GM23338 (cell line): ENCODE measurements around the gene PBXIP1. TPM values are rescaled to one million over a fixed set of nuclear protein-coding genes. Genes with fewer than 3 reads are reported as not detected.

Experiments
- ATAC-seq: fragments of 200-7000 bp; cut with Tn5 transposase; 3 replicates; pipeline ENCODE4 v1.9.1; 2020
- DNase-seq: peaks from one replicate; pipeline ENCODE4 v3.0.0-alpha.2; 2015; ENCODE audit warnings: low spot score
- H2AFZ ChIP-seq: fragments of 200-600 bp; sonication (generic); 2 replicates; pipeline ENCODE4 v1.8.0; 2016; ENCODE audit warnings: antibody characterized with exemption, mild to moderate bottlenecking, moderate library complexity
- H3F3A ChIP-seq: fragments of 200-600 bp; sonication (generic); replicated peaks from 2 replicates; pipeline ENCODE4 v1.8.0; 2017; ENCODE audit warnings: antibody characterized with exemption, mixed run types, low read depth
- H3K27ac ChIP-seq: fragments of 200-600 bp; sonication (generic); 2 replicates; pipeline ENCODE4 v1.6.1; 2016; ENCODE audit warnings: low read depth
- H3K27me3 ChIP-seq: fragments of 200-600 bp; sonication (generic); 2 replicates; pipeline ENCODE4 v1.8.0; 2016; ENCODE audit warnings: mild to moderate bottlenecking, mixed run types, moderate library complexity; ENCODE audit not compliant: insufficient read depth
- H3K36me3 ChIP-seq: fragments of 200-600 bp; sonication (generic); 2 replicates; pipeline ENCODE4 v1.8.0; 2016; ENCODE audit warnings: mild to moderate bottlenecking; ENCODE audit not compliant: insufficient read depth
- H3K4me1 ChIP-seq: fragments of 200-600 bp; sonication (generic); 2 replicates; pipeline ENCODE4 v1.8.0; 2016; ENCODE audit warnings: mild to moderate bottlenecking, moderate library complexity; ENCODE audit not compliant: insufficient read depth
- H3K4me2 ChIP-seq: fragments of 200-600 bp; sonication (generic); 2 replicates; pipeline ENCODE4 v1.7.1; 2017; ENCODE audit warnings: mixed run types
- H3K4me3 ChIP-seq: fragments of 200-600 bp; sonication (generic); 2 replicates; pipeline ENCODE4 v1.6.1; 2016; ENCODE audit warnings: mixed run types
- H3K79me2 ChIP-seq: fragments of 200-600 bp; sonication (generic); replicated peaks from 2 replicates; pipeline ENCODE4 v1.8.0; 2017; ENCODE audit warnings: mild to moderate bottlenecking; ENCODE audit not compliant: insufficient read depth
- H3K9me2 ChIP-seq: fragments of 200-600 bp; sonication (generic); 2 replicates; pipeline ENCODE4 v1.8.0; 2017; ENCODE audit not compliant: insufficient read depth
- H4K20me1 ChIP-seq: fragments of 200-600 bp; sonication (generic); replicated peaks from 2 replicates; pipeline ENCODE4 v1.8.0; 2017; ENCODE audit warnings: mild to moderate bottlenecking; ENCODE audit not compliant: insufficient read depth
- H3K27ac Mint-ChIP-seq: 2 replicates; pipeline ENCODE4 v1.8.0; 2020; ENCODE audit warnings: inconsistent platforms, mild to moderate bottlenecking, moderate library complexity, mixed read lengths
- H3K27me3 Mint-ChIP-seq: 3 replicates; pipeline ENCODE4 v1.8.0; 2022; ENCODE audit warnings: low read depth, mild to moderate bottlenecking, moderate library complexity, mixed read lengths, inconsistent platforms; ENCODE audit not compliant: insufficient read depth, poor library complexity
- H3K36me3 Mint-ChIP-seq: 3 replicates; pipeline ENCODE4 v1.8.0; 2021; ENCODE audit warnings: low read depth, mild to moderate bottlenecking, inconsistent platforms, moderate library complexity, mixed read lengths
- H3K4me1 Mint-ChIP-seq: 3 replicates; pipeline ENCODE4 v1.8.0; 2020; ENCODE audit warnings: mild to moderate bottlenecking, inconsistent platforms, mixed read lengths
- H3K4me3 Mint-ChIP-seq: 3 replicates; pipeline ENCODE4 v1.8.0; 2021; ENCODE audit warnings: moderate library complexity, mild to moderate bottlenecking, inconsistent platforms, mixed read lengths
- H3K9me3 Mint-ChIP-seq: 3 replicates; pipeline ENCODE4 v1.8.0; 2020; ENCODE audit warnings: moderate library complexity, mild to moderate bottlenecking, inconsistent platforms, mixed read lengths
- NANOG ChIP-seq: IDR thresholded peaks from 2 replicates; pipeline ENCODE4 v1.6.1; 2016; ENCODE audit warnings: antibody characterized with exemption, borderline replicate concordance
- POLR2AphosphoS5 ChIP-seq: IDR thresholded peaks from 2 replicates; pipeline ENCODE4 v1.6.1; 2016; ENCODE audit warnings: antibody characterized with exemption, low read depth
- polyA plus RNA-seq: library from polyadenylated mRNA; unstranded; fragments of >200 nt; fragmentation: Nextera tagmentation; extraction: Ambion mirVana; gene quantifications from 2 replicates; pipeline ENCODE4 v1.2.1, GENCODE V29; 2016
- total RNA-seq: library from RNA; depleted of rRNA; stranded (reverse); fragments of >200 nt; shearing (Covaris generic); gene quantifications from 2 replicates; pipeline ENCODE4 v1.2.3, GENCODE V29; 2014
- TF ChIP-seq, protein P1 (sequence below): IDR thresholded peaks from one replicate; pipeline ENCODE4 v1.6.1; 2018; ENCODE audit warnings: antibody characterized with exemption; ENCODE audit not compliant: unreplicated experiment
- TF ChIP-seq, protein P2 (sequence below), 2 experiments: fragments of 200-600 bp in 1 of 2; sonication (generic) in 1 of 2; conservative IDR thresholded peaks; 2 replicates each; pipeline versions ENCODE4 v1.5.1 to v1.6.1; 2016 to 2017; ENCODE audit warnings: antibody characterized with exemption in 2 of 2, low read depth in 2 of 2, mild to moderate bottlenecking in 2 of 2, moderate library complexity in 1 of 2
- TF ChIP-seq, protein P3 (sequence below): IDR thresholded peaks from 2 replicates; pipeline ENCODE4 v1.6.1; 2016; ENCODE audit warnings: antibody characterized with exemption
- TF ChIP-seq, protein P4 (sequence below): fragments of 250-450 bp; sonication (Bioruptor Pico); IDR thresholded peaks from 2 replicates; pipeline ENCODE4 v1.5.0; 2020; ENCODE audit warnings: mild to moderate bottlenecking, moderate library complexity

PBXIP1 gene
- total and polyA plus RNA-seq, 2 experiments from 2014 or later, result 7.0 to 31.8 TPM

DNA sequence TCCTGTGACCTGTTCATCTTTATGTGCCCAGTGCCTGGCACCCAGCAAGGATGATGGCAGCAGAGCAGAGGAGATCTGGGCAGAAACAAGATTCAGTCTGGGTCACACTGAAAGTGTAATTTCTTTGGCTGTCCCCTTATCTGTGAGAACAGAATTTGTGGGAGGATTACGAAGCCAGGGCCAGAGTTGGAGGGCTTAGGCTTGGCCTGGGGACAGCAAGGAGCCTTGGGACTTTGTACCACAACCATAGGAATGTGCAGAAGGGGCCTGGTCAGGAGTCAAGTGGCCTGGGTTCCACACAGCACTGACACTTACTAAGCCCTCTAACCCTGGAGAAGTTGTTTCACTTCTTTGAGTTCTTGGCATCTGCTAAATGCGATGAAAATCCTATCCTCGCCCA, 32.2 kb downstream of the PBXIP1 start (continued):
- TF ChIP-seq, protein P1, sequence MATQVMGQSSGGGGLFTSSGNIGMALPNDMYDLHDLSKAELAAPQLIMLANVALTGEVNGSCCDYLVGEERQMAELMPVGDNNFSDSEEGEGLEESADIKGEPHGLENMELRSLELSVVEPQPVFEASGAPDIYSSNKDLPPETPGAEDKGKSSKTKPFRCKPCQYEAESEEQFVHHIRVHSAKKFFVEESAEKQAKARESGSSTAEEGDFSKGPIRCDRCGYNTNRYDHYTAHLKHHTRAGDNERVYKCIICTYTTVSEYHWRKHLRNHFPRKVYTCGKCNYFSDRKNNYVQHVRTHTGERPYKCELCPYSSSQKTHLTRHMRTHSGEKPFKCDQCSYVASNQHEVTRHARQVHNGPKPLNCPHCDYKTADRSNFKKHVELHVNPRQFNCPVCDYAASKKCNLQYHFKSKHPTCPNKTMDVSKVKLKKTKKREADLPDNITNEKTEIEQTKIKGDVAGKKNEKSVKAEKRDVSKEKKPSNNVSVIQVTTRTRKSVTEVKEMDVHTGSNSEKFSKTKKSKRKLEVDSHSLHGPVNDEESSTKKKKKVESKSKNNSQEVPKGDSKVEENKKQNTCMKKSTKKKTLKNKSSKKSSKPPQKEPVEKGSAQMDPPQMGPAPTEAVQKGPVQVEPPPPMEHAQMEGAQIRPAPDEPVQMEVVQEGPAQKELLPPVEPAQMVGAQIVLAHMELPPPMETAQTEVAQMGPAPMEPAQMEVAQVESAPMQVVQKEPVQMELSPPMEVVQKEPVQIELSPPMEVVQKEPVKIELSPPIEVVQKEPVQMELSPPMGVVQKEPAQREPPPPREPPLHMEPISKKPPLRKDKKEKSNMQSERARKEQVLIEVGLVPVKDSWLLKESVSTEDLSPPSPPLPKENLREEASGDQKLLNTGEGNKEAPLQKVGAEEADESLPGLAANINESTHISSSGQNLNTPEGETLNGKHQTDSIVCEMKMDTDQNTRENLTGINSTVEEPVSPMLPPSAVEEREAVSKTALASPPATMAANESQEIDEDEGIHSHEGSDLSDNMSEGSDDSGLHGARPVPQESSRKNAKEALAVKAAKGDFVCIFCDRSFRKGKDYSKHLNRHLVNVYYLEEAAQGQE, result no peak

DNA sequence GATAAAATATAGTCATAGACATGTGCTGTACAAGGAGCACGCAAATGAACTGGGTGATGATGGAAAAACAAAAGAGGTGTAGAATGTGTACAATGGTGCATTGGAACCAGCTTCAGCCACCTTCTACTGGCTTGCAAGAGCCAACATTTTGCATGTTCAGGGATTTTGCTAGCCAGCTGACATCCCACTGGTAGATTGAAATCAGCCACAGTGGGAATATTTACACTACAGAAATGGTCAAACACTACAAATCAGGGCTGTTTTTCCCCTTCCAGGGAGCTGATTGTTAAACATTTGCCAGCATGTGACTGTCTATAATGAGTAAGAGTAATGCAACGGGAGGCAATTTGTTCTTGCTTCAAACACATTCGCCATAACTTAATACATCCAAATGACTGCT, 42.6 kb downstream of the PBXIP1 start:
- no peak overlapping the region for H3K27ac Mint-ChIP-seq
- H3K4me3 Mint-ChIP-seq, result no peak overlapping the region
- Histone ChIP-seq H3F3A (no peaks in the 10 kb centered on the region), H3K4me1 (no peaks in the 10 kb centered on the region), H2AFZ (no peak overlapping the region), H3K36me3 (peaks cover 4% of the 10 kb centered on the region; the same call in 1 of the 2 replicates), H3K27me3 (no peaks in the 10 kb centered on the region), H3K4me3 (no peak overlapping the region), H3K4me2 (no peak overlapping the region), H3K79me2 (no peaks in the 10 kb centered on the region), H4K20me1 (no peaks in the 10 kb centered on the region), H3K27ac (no peak overlapping the region), H3K9me2 (peaks cover 7% of the 10 kb centered on the region; the same call in 1 of the 2 replicates)
- H3K27me3 Mint-ChIP-seq, result peaks cover 7% of the 10 kb centered on the region
- TF ChIP-seq NANOG, result no peak
- TF ChIP-seq, protein P2, sequence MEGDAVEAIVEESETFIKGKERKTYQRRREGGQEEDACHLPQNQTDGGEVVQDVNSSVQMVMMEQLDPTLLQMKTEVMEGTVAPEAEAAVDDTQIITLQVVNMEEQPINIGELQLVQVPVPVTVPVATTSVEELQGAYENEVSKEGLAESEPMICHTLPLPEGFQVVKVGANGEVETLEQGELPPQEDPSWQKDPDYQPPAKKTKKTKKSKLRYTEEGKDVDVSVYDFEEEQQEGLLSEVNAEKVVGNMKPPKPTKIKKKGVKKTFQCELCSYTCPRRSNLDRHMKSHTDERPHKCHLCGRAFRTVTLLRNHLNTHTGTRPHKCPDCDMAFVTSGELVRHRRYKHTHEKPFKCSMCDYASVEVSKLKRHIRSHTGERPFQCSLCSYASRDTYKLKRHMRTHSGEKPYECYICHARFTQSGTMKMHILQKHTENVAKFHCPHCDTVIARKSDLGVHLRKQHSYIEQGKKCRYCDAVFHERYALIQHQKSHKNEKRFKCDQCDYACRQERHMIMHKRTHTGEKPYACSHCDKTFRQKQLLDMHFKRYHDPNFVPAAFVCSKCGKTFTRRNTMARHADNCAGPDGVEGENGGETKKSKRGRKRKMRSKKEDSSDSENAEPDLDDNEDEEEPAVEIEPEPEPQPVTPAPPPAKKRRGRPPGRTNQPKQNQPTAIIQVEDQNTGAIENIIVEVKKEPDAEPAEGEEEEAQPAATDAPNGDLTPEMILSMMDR (conservative IDR thresholded peaks at IDR 0.05; ENCODE audit: low read depth in 2 of 2), result no peak
- TF ChIP-seq, protein P3, sequence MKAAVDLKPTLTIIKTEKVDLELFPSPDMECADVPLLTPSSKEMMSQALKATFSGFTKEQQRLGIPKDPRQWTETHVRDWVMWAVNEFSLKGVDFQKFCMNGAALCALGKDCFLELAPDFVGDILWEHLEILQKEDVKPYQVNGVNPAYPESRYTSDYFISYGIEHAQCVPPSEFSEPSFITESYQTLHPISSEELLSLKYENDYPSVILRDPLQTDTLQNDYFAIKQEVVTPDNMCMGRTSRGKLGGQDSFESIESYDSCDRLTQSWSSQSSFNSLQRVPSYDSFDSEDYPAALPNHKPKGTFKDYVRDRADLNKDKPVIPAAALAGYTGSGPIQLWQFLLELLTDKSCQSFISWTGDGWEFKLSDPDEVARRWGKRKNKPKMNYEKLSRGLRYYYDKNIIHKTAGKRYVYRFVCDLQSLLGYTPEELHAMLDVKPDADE, result no peak
- peaks cover 4% of the 10 kb centered on the region; the same call in 2 of the 3 replicates for H3K36me3 Mint-ChIP-seq
- peaks cover 11% of the 10 kb centered on the region for H3K9me3 Mint-ChIP-seq
- H3K4me1 Mint-ChIP-seq, result peaks cover 3% of the 10 kb centered on the region; the same call in 2 of the 3 replicates
- DNase-seq (no peak), ATAC-seq (no peak)

DNA sequence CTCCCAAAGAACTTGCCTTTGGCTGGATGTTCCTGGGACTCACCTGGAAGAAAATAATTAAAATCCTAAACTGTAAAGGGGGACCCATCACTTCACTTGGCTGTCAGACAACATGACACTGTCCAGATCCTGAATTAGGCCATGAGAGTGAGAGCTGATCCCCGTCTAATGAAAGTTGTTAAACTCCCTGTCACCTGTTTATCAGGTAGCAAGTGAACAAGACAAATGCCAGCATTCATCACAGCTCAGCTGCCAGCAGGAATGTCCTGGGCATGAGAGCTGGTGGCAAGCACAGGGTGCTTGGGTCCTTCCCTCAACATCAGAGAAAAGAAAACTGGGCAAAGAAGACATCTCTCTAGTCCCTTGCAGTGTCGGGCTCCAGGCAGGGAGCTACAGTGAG, 43.1 kb downstream of the PBXIP1 start:
- H3K4me2 ChIP-seq, result no peak overlapping the region
- peaks cover 16% of the 10 kb centered on the region for H3K9me3 Mint-ChIP-seq
- no peak for DNase-seq
- ATAC-seq, result no peak
- H3K4me3 ChIP-seq, result no peak overlapping the region
- no peaks in the 10 kb centered on the region for H4K20me1 ChIP-seq
- no peak overlapping the region for H3K27ac Mint-ChIP-seq
- no peak overlapping the region for H3K27ac ChIP-seq
- H3K79me2 ChIP-seq, result no peaks in the 10 kb centered on the region
- peaks cover 3% of the 10 kb centered on the region; the same call in 2 of the 3 replicates for H3K4me1 Mint-ChIP-seq
- peaks cover 6% of the 10 kb centered on the region; the same call in 2 of the 3 replicates for H3K36me3 Mint-ChIP-seq
- H3F3A ChIP-seq, result no peaks in the 10 kb centered on the region
- peaks cover 5% of the 10 kb centered on the region; the same call in 1 of the 2 replicates for H3K36me3 ChIP-seq
- no peak overlapping the region for H2AFZ ChIP-seq
- no peaks in the 10 kb centered on the region for H3K4me1 ChIP-seq
- H3K9me2 ChIP-seq, result peaks cover 7% of the 10 kb centered on the region; the same call in 1 of the 2 replicates
- no peaks in the 10 kb centered on the region for H3K27me3 ChIP-seq
- peaks cover 9% of the 10 kb centered on the region for H3K27me3 Mint-ChIP-seq
- H3K4me3 Mint-ChIP-seq, result no peak overlapping the region
- no peak for TF ChIP-seq POLR2AphosphoS5
- TF ChIP-seq, protein P4, sequence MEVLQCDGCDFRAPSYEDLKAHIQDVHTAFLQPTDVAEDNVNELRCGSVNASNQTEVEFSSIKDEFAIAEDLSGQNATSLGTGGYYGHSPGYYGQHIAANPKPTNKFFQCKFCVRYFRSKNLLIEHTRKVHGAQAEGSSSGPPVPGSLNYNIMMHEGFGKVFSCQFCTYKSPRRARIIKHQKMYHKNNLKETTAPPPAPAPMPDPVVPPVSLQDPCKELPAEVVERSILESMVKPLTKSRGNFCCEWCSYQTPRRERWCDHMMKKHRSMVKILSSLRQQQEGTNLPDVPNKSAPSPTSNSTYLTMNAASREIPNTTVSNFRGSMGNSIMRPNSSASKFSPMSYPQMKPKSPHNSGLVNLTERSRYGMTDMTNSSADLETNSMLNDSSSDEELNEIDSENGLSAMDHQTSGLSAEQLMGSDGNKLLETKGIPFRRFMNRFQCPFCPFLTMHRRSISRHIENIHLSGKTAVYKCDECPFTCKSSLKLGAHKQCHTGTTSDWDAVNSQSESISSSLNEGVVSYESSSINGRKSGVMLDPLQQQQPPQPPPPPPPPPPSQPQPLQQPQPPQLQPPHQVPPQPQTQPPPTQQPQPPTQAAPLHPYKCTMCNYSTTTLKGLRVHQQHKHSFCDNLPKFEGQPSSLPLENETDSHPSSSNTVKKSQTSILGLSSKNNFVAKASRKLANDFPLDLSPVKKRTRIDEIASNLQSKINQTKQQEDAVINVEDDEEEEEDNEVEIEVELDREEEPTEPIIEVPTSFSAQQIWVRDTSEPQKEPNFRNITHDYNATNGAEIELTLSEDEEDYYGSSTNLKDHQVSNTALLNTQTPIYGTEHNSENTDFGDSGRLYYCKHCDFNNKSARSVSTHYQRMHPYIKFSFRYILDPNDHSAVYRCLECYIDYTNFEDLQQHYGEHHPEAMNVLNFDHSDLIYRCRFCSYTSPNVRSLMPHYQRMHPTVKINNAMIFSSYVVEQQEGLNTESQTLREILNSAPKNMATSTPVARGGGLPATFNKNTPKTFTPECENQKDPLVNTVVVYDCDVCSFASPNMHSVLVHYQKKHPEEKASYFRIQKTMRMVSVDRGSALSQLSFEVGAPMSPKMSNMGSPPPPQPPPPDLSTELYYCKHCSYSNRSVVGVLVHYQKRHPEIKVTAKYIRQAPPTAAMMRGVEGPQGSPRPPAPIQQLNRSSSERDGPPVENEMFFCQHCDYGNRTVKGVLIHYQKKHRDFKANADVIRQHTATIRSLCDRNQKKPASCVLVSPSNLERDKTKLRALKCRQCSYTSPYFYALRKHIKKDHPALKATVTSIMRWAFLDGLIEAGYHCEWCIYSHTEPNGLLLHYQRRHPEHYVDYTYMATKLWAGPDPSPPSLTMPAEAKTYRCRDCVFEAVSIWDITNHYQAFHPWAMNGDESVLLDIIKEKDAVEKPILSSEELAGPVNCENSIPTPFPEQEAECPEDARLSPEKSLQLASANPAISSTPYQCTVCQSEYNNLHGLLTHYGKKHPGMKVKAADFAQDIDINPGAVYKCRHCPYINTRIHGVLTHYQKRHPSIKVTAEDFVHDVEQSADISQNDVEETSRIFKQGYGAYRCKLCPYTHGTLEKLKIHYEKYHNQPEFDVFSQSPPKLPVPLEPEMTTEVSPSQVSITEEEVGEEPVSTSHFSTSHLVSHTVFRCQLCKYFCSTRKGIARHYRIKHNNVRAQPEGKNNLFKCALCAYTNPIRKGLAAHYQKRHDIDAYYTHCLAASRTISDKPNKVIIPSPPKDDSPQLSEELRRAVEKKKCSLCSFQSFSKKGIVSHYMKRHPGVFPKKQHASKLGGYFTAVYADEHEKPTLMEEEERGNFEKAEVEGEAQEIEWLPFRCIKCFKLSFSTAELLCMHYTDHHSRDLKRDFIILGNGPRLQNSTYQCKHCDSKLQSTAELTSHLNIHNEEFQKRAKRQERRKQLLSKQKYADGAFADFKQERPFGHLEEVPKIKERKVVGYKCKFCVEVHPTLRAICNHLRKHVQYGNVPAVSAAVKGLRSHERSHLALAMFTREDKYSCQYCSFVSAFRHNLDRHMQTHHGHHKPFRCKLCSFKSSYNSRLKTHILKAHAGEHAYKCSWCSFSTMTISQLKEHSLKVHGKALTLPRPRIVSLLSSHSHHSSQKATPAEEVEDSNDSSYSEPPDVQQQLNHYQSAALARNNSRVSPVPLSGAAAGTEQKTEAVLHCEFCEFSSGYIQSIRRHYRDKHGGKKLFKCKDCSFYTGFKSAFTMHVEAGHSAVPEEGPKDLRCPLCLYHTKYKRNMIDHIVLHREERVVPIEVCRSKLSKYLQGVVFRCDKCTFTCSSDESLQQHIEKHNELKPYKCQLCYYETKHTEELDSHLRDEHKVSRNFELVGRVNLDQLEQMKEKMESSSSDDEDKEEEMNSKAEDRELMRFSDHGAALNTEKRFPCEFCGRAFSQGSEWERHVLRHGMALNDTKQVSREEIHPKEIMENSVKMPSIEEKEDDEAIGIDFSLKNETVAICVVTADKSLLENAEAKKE (CRISPR knock-in tag), result no peak
